NT2/D1 (cell line): Measurements from ENCODE around the gene ADAMTS2.

Experiments
- SUZ12 ChIP-seq: IDR thresholded peaks from 2 replicates; pipeline ENCODE4 v1.6.1; 2011; ENCODE audit not compliant: insufficient read length, insufficient read depth; ENCODE audit errors: extremely low read depth
- YY1 ChIP-seq: IDR thresholded peaks from 2 replicates; pipeline ENCODE4 v1.6.1; 2011; ENCODE audit not compliant: insufficient read length, insufficient read depth
- ZNF274 ChIP-seq: IDR thresholded peaks from 2 replicates; pipeline ENCODE4 v1.6.1; 2011; ENCODE audit warnings: mild to moderate bottlenecking, low read depth, low read length

DNA sequence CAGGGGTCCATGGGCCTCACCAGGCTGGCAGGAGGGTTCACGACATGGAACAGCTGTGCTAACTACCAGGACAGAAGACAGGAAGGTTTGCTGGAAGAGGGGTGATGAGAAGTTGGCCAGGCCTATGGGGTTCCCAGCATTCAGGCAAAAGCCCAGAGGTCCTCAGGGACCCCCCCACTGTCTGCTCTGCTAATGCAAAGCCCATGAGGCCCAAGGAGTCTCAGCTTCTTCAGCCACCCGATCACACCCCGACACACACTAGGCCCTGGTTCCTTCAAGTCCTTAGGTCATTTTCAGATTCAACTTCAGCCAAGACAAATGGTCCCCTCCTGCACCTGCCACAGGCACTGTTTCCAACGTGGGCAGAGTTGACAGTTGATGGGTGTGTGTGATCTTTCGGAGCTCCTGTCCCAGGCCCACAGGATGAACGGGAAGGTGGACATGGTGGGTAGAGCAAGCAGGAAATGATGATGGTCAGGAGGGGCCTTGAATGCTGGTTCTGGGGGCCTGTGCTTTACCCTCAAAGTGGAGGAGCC, 20.4 kb downstream of the ADAMTS2 start:
- TF ChIP-seq ZNF274 (no peak), YY1 (no peak), SUZ12 (no peak)
